GM21526 (cell line): ENCODE data around the gene RNASE8.
A peak's percentile ranks its signal among the peaks of the same experiment; 100 is the strongest.

Source experiments
- ATAC-seq: cut with Tn5 transposase; IDR thresholded peaks from one replicate; pipeline ENCODE4 v1.9.1; 2021; ENCODE audit warnings: moderate library complexity; ENCODE audit not compliant: unreplicated experiment, low FRiP score

RNASE8 gene

GRCh38 chr14:21071225-21072030 is 13.8 kb downstream of the RNASE8 start:
- ATAC-seq = peak; percentile 67

GRCh38 chr14:21072031-21072473 is 14.4 kb downstream of the RNASE8 start:
- no peak for ATAC-seq

- ATAC-seq = no peak
These were observed 15.2 kb downstream of the RNASE8 start for GRCh38 chr14:21072781-21073339.

DNA sequence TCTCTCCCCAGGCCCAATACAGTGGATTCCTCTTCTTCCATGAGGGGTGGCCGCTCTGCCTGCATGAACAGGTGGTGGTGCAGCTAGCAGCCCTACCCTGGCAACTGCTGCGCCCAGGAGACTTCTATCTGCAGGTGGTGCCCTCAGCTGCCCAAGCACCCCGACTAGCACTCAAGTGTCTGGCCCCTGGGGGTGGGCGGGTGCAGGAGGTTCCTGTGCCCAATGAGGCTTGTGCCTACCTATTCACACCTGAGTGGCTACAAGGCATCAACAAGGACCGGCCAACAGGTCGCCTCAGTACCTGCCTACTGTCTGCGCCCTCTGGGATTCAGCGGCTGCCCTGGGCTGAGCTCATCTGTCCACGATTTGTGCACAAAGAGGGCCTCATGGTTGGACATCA is 16.3 kb downstream of the RNASE8 start:
- ATAC-seq = no peak

DNA sequence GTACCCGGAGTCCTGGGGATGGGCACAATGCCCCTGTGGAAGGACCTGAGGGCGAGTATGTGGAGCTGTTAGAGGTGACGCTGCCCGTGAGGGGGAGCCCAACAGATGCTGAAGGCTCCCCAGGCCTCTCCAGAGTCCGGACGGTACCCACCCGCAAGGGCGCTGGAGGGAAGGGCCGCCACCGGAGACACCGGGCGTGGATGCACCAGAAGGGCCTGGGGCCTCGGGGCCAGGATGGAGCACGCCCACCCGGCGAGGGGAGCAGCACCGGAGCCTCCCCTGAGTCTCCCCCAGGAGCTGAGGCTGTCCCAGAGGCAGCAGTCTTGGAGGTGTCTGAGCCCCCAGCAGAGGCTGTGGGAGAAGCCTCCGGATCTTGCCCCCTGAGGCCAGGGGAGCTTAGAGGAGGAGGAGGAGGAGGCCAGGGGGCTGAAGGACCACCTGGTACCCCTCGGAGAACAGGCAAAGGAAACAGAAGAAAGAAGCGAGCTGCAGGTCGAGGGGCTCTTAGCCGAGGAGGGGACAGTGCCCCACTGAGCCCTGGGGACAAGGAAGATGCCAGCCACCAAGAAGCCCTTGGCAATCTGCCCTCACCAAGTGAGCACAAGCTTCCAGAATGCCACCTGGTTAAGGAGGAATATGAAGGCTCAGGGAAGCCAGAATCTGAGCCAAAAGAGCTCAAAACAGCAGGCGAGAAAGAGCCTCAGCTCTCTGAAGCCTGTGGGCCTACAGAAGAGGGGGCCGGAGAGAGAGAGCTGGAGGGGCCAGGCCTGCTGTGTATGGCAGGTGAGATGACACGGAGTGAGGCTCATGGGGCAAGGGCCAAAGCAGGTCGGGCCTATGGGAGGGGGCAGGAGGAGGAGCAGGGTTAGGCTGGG is 17.0 kb downstream of the RNASE8 start:
- no peak for ATAC-seq

GRCh38 chr14:21075719-21076437 is 18.3 kb downstream of the RNASE8 start:
- no peak for ATAC-seq

DNA sequence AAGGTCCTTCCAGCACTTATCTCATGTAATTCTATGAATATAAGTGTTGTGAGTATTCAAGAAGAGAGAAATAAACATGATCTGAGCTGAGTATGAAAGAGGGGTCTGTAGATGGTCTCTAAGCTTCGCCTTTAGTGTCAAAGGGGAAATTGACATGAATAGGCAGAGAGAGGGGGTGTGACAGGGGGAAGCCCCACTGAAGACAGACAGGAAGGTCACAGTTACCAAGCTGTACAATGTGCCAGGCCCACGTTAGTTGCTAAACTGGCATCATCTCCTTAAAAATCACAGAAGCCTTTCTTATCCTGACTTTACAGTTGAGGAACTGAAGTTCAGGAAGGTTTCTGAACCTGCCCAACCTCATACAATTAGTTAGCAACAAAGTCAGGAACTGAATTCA is 20.1 kb downstream of the RNASE8 start:
- ATAC-seq = no peak

GRCh38 chr14:21078287-21078686 is 20.7 kb downstream of the RNASE8 start:
- ATAC-seq = no peak

DNA sequence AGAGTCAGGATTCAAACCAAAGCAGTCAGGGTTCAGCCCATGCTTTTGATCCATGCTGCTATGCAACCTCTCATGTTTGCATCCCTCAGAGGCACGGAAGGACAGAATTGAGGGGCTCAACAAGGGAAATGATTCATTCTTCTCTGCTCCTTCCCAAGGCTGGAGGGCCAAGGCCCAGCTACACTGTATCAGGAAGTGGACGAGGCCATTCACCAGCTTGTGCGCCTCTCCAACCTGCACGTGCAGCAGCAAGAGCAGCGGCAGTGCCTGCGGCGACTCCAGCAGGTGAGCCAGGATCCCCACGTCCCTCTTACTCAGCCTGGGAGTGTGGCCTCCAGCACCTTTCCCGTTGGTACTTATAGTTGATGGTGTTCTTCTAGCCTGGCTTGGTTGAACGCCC is 21.1 kb downstream of the RNASE8 start:
- ATAC-seq = no peak

DNA sequence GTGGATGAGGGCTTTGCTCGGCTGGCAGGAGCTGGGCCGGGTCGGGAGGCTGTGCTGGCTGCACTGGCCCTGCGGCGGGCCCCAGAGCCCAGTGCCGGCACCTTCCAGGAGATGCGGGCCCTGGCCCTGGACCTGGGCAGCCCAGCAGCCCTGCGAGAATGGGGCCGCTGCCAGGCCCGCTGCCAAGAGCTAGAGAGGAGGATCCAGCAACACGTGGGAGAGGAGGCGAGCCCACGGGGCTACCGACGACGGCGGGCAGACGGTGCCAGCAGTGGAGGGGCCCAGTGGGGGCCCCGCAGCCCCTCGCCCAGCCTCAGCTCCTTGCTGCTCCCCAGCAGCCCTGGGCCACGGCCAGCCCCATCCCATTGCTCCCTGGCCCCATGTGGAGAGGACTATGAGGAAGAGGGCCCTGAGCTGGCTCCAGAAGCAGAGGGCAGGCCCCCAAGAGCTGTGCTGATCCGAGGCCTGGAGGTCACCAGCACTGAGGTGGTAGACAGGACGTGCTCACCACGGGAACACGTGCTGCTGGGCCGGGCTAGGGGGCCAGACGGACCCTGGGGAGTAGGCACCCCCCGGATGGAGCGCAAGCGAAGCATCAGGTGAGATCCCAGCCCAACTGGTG is 24.0 kb downstream of the RNASE8 start:
- no peak for ATAC-seq

- no peak for ATAC-seq
These were observed 26.1 kb downstream of the RNASE8 start for GRCh38 chr14:21083565-21084325.

GRCh38 chr14:21084396-21084795 is 26.8 kb downstream of the RNASE8 start:
- ATAC-seq = no peak

GRCh38 chr14:21084998-21085853 is 27.6 kb downstream of the RNASE8 start:
- no peak for ATAC-seq

GRCh38 chr14:21086908-21087293 is 29.3 kb downstream of the RNASE8 start:
- no peak for ATAC-seq

DNA sequence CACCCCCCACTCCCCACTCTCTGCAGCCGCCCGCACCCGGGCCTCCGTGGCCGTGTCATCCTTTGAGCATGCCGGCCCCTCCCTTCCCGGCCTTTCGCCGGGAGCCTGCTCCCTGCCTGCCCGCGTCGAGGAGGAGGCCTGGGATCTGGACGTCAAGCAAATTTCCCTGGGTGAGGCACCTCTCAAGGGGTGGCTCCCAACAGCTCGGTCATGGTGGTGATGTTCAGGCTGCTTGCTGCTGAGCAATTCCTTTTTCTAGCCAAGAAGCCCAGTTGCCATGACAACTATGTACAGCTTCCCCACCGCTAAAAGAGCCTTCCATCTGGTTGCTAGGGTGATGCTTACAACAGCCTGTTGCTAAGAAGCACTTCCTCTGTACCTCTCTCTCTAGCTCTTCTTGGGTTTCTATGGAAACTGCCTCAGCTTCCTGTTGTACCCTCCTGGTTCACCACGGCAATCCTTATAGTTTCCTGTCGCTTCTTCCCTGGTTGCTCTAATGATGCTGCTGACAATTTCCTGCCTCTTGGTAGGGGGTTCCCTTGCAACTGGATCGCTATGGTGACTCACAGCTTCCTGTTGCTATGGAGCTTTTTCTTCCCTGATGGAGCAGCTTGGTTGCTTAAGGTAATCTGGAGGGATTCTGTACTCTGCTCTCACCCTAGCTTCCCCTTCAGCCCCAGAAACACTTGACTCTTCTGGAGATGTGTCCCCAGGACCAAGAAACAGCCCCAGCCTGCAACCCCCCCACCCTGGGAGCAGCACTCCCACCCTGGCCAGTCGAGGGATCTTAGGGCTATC is 29.9 kb downstream of the RNASE8 start:
- ATAC-seq = peak; percentile 57

GRCh38 chr14:21088687-21089086 is 31.1 kb downstream of the RNASE8 start:
- no peak for ATAC-seq

DNA sequence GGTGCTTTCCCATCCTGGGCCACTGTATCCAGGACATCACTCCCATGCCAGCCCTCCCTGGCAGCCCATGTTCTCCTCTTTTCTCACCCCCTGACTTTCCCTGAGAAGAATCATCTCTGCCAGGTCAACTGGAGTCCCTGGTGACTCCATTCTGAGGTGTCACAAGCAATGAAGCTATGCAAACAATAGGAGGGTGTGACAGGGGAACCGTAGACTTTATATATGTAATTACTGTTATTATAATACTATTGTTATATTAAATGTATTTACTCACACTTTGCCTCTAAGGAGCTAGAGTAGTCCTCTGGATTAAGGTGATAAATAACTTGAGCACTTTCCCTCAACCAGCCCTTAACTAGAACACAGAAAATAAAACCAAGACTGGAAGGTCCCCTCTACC is 31.6 kb downstream of the RNASE8 start:
- ATAC-seq = no peak

GRCh38 chr14:21089877-21090193 is 32.2 kb downstream of the RNASE8 start:
- ATAC-seq = no peak
